D721Med (cell line): ENCODE data around the gene MYCT1.
A peak's percentile ranks its signal among the peaks of the same experiment; 100 is the strongest.

Source experiments
- DNase-seq: peaks from one replicate; pipeline ENCODE4 v3.0.0; 2011; ENCODE audit warnings: low spot score; ENCODE audit not compliant: insufficient read length
- FAIRE-seq: peaks from 2 replicates; lab custom pipeline; 2011; peaks lifted over from hg19 to GRCh38; lab: Jason Lieb, UNC
- CTCF ChIP-seq: IDR thresholded peaks from 2 replicates; pipeline ENCODE4 v1.5.1; 2012; ENCODE audit warnings: mild to moderate bottlenecking, control low read depth; ENCODE audit not compliant: insufficient read depth; ENCODE audit errors: missing control alignments

Gene MYCT1

DNA sequence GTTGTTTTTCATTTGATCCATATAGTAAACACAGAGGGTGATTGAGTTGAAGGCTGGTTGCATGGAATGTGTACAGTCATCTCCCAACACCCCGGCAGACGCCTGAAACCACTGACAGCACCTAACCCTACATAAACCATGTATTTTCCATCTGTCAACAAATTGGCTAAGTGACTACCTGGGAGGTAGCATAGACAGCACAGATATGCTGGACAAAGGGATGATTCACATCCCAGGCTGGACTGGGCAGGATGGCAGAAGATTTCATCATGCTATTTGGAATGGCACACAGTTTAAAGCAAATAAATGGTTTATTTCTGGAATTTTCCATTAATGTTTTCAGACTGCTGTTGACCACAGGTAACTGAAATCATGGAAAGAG, 48.5 kb downstream of the MYCT1 start:
- DNase-seq (no peak), FAIRE-seq (no peak)
- TF ChIP-seq CTCF: no peak

DNA sequence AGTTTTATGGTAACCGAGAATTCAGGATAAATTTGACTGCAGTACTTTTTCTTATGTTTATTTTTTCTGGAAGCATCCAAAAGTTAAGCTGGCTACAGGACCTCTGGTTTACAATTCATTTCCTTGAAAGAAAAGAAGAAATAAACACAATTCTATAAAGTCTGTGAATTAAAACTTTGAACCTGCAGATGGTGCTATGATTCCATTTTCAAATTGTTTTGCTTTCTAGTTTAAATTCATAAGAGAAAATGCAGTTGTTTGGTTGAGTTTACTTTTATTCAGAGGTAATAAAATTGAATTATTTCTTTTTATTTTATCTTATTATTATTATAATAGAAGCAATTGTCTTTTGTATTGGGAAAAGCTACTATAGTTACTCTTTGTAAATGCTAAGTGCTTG, 51.1 kb downstream of the MYCT1 start:
- peak; percentile 39 for TF ChIP-seq CTCF
- DNase-seq: no peak
- no peak for FAIRE-seq

DNA sequence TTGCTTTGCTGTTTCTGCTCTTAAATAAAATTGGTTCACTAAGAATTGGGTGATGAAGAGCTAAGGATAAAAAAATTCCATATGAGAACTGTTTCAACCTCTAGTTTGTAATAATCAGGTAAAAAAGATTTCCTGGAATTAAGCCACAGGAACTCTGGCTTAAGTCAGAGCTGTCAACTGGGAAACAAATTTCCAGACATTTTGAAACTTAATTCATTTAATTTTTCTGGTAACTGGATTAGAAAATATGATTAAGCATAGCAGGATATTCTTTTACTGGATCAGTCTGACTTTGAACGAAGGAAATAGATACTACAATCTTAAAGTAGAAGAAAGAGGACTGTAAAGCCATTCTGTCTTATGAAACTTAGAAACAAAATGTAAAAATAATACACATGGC, 51.6 kb downstream of the MYCT1 start:
- no peak for FAIRE-seq

GRCh38 chr6:152750694-152751093, 53.0 kb downstream of the MYCT1 start, which contains the start of gene VIP:
VIP (plus strand) TSS chr6:152750797; CDS start chr6:152752178, 1,381 bp downstream.
- FAIRE-seq (no peak), DNase-seq (no peak)
- no peak for TF ChIP-seq CTCF

More for the DNA sequence above, 51.6 kb downstream of the MYCT1 start:
- DNase-seq: no peak
- no peak for TF ChIP-seq CTCF

DNA sequence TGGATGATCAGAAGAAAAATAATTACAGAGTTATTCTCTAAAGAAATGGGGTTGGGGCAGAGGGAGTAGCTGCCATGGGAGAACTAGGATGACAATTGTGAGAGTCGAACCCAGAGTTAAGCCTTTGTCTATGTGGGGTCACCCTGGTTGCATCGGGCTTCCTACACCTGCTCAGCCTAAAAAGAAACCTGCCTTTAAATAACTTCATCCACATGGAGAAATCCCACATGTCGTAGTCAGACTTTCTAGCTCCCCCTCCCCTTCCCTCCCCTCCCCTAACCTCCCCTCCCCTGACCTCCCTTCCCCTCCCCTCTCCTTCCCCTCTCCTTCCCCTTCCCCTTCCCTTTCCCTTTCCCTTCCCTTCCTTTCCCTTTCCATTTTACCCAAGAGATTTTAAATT, 67.6 kb downstream of the MYCT1 start:
- TF ChIP-seq CTCF: no peak
- DNase-seq (no peak), FAIRE-seq (no peak)

- DNase-seq (no peak), FAIRE-seq (no peak)
- TF ChIP-seq CTCF: no peak
Observed at GRCh38 chr6:152769159-152769558, 71.5 kb downstream of the MYCT1 start.

GRCh38 chr6:152769993-152770392, 72.3 kb downstream of the MYCT1 start:
- no peak for FAIRE-seq
- no peak for TF ChIP-seq CTCF
- DNase-seq: no peak
